Smooth muscle cell of the pulmonary artery (primary cell): ENCODE data around the gene YIPF1. TPM values are rescaled to one million over a fixed set of nuclear protein-coding genes. Genes with fewer than 3 reads are reported as not detected.

Experiments
- total RNA-seq: library from RNA; depleted of rRNA; stranded (reverse); fragments of >200 nt; gene quantifications from 2 replicates; pipeline ENCODE4 v1.2.3, GENCODE V29; 2014

YIPF1 gene
- 20.7 and 22.9 TPM in 2 replicates for total RNA-seq

GRCh38 chr1:53889304-53890298 is at the start of gene YIPF1:
TSS of gene YIPF1 (minus strand) at chr1:53889797. CDS start at chr1:53888937, 860 bp downstream.

GRCh38 chr1:53893999-53894636 is 4.5 kb upstream of the YIPF1 start, which contains the start of gene DIO1:
TSS of gene DIO1 (plus strand) at chr1:53894187. CDS start at chr1:53894211, 24 bp downstream.

GRCh38 chr1:53837924-53838653 is 51.5 kb downstream of the YIPF1 start, which contains the start of gene NDC1:
TSS of gene NDC1 (minus strand) at chr1:53838296. CDS start at chr1:53838261, 35 bp downstream.

Other genes with a start within 250 kb of the YIPF1 start
- 0.40 and 1.4 TPM in 2 replicates for gene GLIS1, start 150.6 kb downstream of the YIPF1 start, total RNA-seq
- gene NDC1, start 51.5 kb downstream of the YIPF1 start, total RNA-seq: 11.5 and 13.8 TPM in 2 replicates
- not detected in 2 replicates for gene DIO1, start 4.4 kb upstream of the YIPF1 start, total RNA-seq
- gene IFT25, start 55.9 kb upstream of the YIPF1 start, total RNA-seq: 13.4 and 16.0 TPM in 2 replicates
- 30.9 and 34.6 TPM in 2 replicates for gene LRRC42, start 56.6 kb upstream of the YIPF1 start, total RNA-seq
- not detected in 2 replicates for gene LDLRAD1, start 128.4 kb upstream of the YIPF1 start, total RNA-seq
- gene TMEM59, start 163.4 kb upstream of the YIPF1 start, total RNA-seq: 478 and 637 TPM in 2 replicates
- 3.7 and 4.8 TPM in 2 replicates for gene TCEANC2, start 163.8 kb upstream of the YIPF1 start, total RNA-seq